ENCODE data around the gene APMAP. TPM values are rescaled to one million over a fixed set of nuclear protein-coding genes. Genes with fewer than 3 reads are reported as not detected.
"Not testable (repeated sequence)": the region's sequence is repeated elsewhere in the genome, so short reads cannot be mapped to it uniquely, and the experiment has no call there.

Gene APMAP
- total RNA-seq, 1 experiment from 2014 or later = 67.8 TPM

DNA sequence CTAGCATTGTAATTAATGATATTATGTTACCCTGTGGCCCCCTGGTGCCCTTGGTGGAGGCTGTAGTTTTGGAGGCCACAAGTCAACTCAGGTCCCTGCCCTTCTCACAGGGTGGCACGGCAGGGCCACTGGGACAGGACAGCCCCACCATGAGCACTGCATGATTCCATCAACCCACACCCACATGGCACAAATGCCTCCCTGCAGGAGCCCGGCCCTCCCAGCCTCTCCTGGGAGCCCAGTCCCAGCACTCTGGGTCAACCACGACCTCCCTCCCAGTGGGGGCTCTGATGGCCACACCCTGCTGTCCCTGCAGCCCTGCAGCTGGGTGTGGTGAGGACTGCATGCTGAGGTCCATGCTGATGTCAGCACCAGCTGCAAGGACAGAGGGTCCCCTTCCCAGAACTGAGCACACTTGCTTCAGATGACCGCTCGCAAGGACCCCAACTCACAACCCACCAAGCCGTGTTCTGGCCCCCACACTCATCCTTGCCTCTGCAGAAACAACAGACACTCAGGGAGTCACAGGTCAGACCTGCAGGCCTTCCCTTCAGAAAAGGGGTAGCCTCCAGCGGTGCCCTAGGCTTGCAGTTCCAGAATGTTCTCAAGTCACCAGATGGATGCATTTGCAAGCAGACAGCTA is 59.2 kb downstream of the APMAP start:
- H2BK15ac ChIP-seq (ENCODE audit: low read depth, low read length) = no peak overlapping the region
- no peak overlapping the region for H4K5ac ChIP-seq (ENCODE audit: insufficient read length, low read depth, low read length)
- 0 out of 7 replicates have a peak, but pooled peaks cover 0 to 5% (median 3%) of the 10 kb centered on the region in 3 experiments for H3K36me3 Mint-ChIP-seq (ENCODE audit: insufficient read depth in 1 of 3, low read depth in 3 of 3)
- H3K27me3 ChIP-seq (ENCODE audit: insufficient read depth, low read length) = no peaks in the 10 kb centered on the region
- H4K20me1 ChIP-seq (ENCODE audit: control insufficient read depth, insufficient read depth, insufficient read length) = no peaks in the 10 kb centered on the region
- no peaks in the 10 kb centered on the region for H3K79me1 ChIP-seq (ENCODE audit: insufficient read depth, low read depth, low read length, poor library complexity, severe bottlenecking)
- H3K27me3 Mint-ChIP-seq (ENCODE audit: low read depth) = peaks cover 7% of the 10 kb centered on the region; the same call in 1 of the 2 replicates
- no peak overlapping the region for H2BK20ac ChIP-seq (ENCODE audit: low read depth, low read length, poor library complexity, severe bottlenecking)
- H3K9me3 Mint-ChIP-seq = peaks cover 2 to 12% of the 10 kb centered on the region in 2 experiments; a peak in 4 of 5 replicates
- H3K4me3 Mint-ChIP-seq = no peak overlapping the region
- peaks cover 15 to 18% of the 10 kb centered on the region in 2 experiments for H3K4me1 Mint-ChIP-seq
- no peak overlapping the region for H2AK5ac ChIP-seq (ENCODE audit: insufficient read length, low read length)
- peaks cover 4% of the 10 kb centered on the region; the same call in 1 of the 2 replicates for H3K4me1 ChIP-seq (ENCODE audit: insufficient read depth, low read length)
- H3K4me2 ChIP-seq (ENCODE audit: insufficient read depth, insufficient read length, low read length) = no peak overlapping the region
- H3K23ac ChIP-seq (ENCODE audit: insufficient read length, low read depth, low read length) = no peak overlapping the region
- TF ChIP-seq, protein P1, sequence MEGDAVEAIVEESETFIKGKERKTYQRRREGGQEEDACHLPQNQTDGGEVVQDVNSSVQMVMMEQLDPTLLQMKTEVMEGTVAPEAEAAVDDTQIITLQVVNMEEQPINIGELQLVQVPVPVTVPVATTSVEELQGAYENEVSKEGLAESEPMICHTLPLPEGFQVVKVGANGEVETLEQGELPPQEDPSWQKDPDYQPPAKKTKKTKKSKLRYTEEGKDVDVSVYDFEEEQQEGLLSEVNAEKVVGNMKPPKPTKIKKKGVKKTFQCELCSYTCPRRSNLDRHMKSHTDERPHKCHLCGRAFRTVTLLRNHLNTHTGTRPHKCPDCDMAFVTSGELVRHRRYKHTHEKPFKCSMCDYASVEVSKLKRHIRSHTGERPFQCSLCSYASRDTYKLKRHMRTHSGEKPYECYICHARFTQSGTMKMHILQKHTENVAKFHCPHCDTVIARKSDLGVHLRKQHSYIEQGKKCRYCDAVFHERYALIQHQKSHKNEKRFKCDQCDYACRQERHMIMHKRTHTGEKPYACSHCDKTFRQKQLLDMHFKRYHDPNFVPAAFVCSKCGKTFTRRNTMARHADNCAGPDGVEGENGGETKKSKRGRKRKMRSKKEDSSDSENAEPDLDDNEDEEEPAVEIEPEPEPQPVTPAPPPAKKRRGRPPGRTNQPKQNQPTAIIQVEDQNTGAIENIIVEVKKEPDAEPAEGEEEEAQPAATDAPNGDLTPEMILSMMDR (conservative IDR thresholded peaks at IDR 0.05) = no peak
- no peak overlapping the region for H2AFZ ChIP-seq (ENCODE audit: low read length)
- no peak overlapping the region for H3K14ac ChIP-seq (ENCODE audit: insufficient read depth, low read length)
- DNase-seq = no peak
- no peak overlapping the region for H4K91ac ChIP-seq (ENCODE audit: insufficient read length, low read depth, low read length)
- H3K23me2 ChIP-seq (ENCODE audit: insufficient read length, low read depth, low read length, poor library complexity, severe bottlenecking) = no peaks in the 10 kb centered on the region
- no peak overlapping the region for H2BK12ac ChIP-seq (ENCODE audit: insufficient read length, low read depth, low read length)
- H3K79me2 ChIP-seq (ENCODE audit: insufficient read depth, low read length) = no peaks in the 10 kb centered on the region
- H3T11ph ChIP-seq (ENCODE audit: low read length) = no peak overlapping the region
- no peak overlapping the region for H3K56ac ChIP-seq (ENCODE audit: insufficient read length, low read depth, low read length)
- H2BK5ac ChIP-seq (ENCODE audit: insufficient read length, low read length) = no peak overlapping the region
- H3K9me3 ChIP-seq (ENCODE audit: control insufficient read depth, low read depth, low read length) = no peaks in the 10 kb centered on the region
- H3K27ac Mint-ChIP-seq = peak overlapping the region in 1 of 3 experiments; percentile 76; a peak in 1 of 7 replicates
- no peak overlapping the region for H3K4ac ChIP-seq (ENCODE audit: low read depth, low read length)
- no peak overlapping the region for H4K8ac ChIP-seq (replicated peaks; ENCODE audit: insufficient read length, low read depth, low read length)
- no peak overlapping the region for H2BK120ac ChIP-seq (ENCODE audit: low read depth, low read length, poor library complexity, severe bottlenecking)
- H3K27ac ChIP-seq (ENCODE audit: insufficient read length, low read depth, low read length) = no peak overlapping the region
- H3K9ac ChIP-seq (ENCODE audit: extremely low read depth, insufficient read length, low read length) = no peak overlapping the region
- no CpG with 5 or more reads among the region's 7 CpGs for WGBS (ENCODE audit: extremely low coverage, insufficient read length, low lambda C conversion rate)
- H3K18ac ChIP-seq (ENCODE audit: insufficient read length, low read depth, low read length) = no peak overlapping the region

DNA sequence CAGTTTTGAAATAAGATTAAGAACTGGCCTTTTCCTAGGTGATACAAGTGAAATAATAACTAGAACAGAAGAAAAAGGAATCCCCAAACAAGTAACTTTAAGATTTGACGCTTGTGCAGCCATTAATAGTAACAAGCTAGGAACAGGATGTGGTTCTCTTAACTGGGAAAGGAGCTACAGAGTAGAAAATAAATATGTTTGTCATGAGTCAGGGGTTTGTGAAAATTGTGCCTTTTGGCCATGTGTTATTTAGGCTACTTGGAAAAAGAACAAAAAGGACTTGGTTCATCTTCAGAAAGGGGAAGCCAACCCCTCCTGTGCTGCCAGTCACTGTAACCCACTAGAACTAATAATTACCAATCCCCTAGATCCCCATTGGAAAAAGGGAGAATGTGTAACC is 60.7 kb downstream of the APMAP start:
- H3K4me2 ChIP-seq (ENCODE audit: insufficient read depth, insufficient read length, low read length); H4K20me1 ChIP-seq (ENCODE audit: control insufficient read depth, insufficient read depth, insufficient read length); H3K27me3 ChIP-seq (ENCODE audit: insufficient read depth, low read length); H4K5ac ChIP-seq (ENCODE audit: insufficient read length, low read depth, low read length); H3K4me3 Mint-ChIP-seq; H3T11ph ChIP-seq (ENCODE audit: low read length); DNase-seq; H4K8ac ChIP-seq (replicated peaks; ENCODE audit: insufficient read length, low read depth, low read length); H3K27ac ChIP-seq (ENCODE audit: insufficient read length, low read depth, low read length); H3K79me2 ChIP-seq (ENCODE audit: insufficient read depth, low read length); H2AFZ ChIP-seq (ENCODE audit: low read length); H3K79me1 ChIP-seq (ENCODE audit: insufficient read depth, low read depth, low read length, poor library complexity, severe bottlenecking); H2AK5ac ChIP-seq (ENCODE audit: insufficient read length, low read length); H3K9me3 ChIP-seq (ENCODE audit: control insufficient read depth, low read depth, low read length); H3K14ac ChIP-seq (ENCODE audit: insufficient read depth, low read length); H3K4me1 ChIP-seq (ENCODE audit: insufficient read depth, low read length); H3K23ac ChIP-seq (ENCODE audit: insufficient read length, low read depth, low read length); H3K18ac ChIP-seq (ENCODE audit: insufficient read length, low read depth, low read length); H2BK5ac ChIP-seq (ENCODE audit: insufficient read length, low read length); H2BK15ac ChIP-seq (ENCODE audit: low read depth, low read length); H3K56ac ChIP-seq (ENCODE audit: insufficient read length, low read depth, low read length); H3K27me3 Mint-ChIP-seq (ENCODE audit: low read depth); H2BK12ac ChIP-seq (ENCODE audit: insufficient read length, low read depth, low read length); H3K27ac Mint-ChIP-seq; H2BK120ac ChIP-seq (ENCODE audit: low read depth, low read length, poor library complexity, severe bottlenecking); H2BK20ac ChIP-seq (ENCODE audit: low read depth, low read length, poor library complexity, severe bottlenecking); H4K91ac ChIP-seq (ENCODE audit: insufficient read length, low read depth, low read length); H3K9ac ChIP-seq (ENCODE audit: extremely low read depth, insufficient read length, low read length); H3K23me2 ChIP-seq (ENCODE audit: insufficient read length, low read depth, low read length, poor library complexity, severe bottlenecking); H3K36me3 Mint-ChIP-seq (ENCODE audit: insufficient read depth in 1 of 3, low read depth in 3 of 3); H3K4ac ChIP-seq (ENCODE audit: low read depth, low read length): not testable (repeated sequence)
- Mint-ChIP-seq H3K9me3 (peaks cover 2 to 12% of the 10 kb centered on the region in 2 experiments; a peak in 4 of 5 replicates), H3K4me1 (peaks cover 15 to 18% of the 10 kb centered on the region in 2 experiments)
- WGBS (ENCODE audit: extremely low coverage, insufficient read length, low lambda C conversion rate) = no CpG with 5 or more reads among the region's 1 CpG
